NCI-H2196 (cell line): Measurements from ENCODE around the gene RBCK1.
"Not testable (repeated sequence)": the region's sequence is repeated elsewhere in the genome, so short reads cannot be mapped to it uniquely, and the experiment has no call there.

Experiments
- DNase-seq: peaks from one replicate; lab custom pipeline; 2025; ENCODE audit not compliant: unreplicated experiment; lab: John Stamatoyannopoulos, UW

Gene RBCK1

GRCh38 chr20:407953-408842 is at the start of gene RBCK1:
Gene RBCK1 (plus strand): TSS chr20:408299. CDS start chr20:408758, 459 bp downstream.
- DNase-seq = peak; percentile 78

- DNase-seq = no peak
Measured at GRCh38 chr20:358891-359555, 49.1 kb upstream of the RBCK1 start.

GRCh38 chr20:361561-361960 is 46.5 kb upstream of the RBCK1 start:
- DNase-seq = no peak

GRCh38 chr20:362271-363254 is 45.5 kb upstream of the RBCK1 start:
- peak; percentile 98 for DNase-seq

- DNase-seq = no peak
Measured at GRCh38 chr20:363319-364078, 44.6 kb upstream of the RBCK1 start.

- DNase-seq = no peak
Measured at GRCh38 chr20:364905-365794, 42.9 kb upstream of the RBCK1 start.

- no peak for DNase-seq
Measured at GRCh38 chr20:366041-366718, 41.9 kb upstream of the RBCK1 start.

- DNase-seq = no peak
Measured at GRCh38 chr20:366719-367485, 41.2 kb upstream of the RBCK1 start.

GRCh38 chr20:367486-367887 is 40.6 kb upstream of the RBCK1 start:
- DNase-seq = no peak

- no peak for DNase-seq
Measured at GRCh38 chr20:368915-369314, 39.2 kb upstream of the RBCK1 start.

GRCh38 chr20:370151-370600 is 37.9 kb upstream of the RBCK1 start:
- no peak for DNase-seq

GRCh38 chr20:370977-371754 is 36.9 kb upstream of the RBCK1 start:
- DNase-seq = no peak

GRCh38 chr20:371755-372542 is 36.1 kb upstream of the RBCK1 start:
- peak; percentile 85 for DNase-seq

GRCh38 chr20:372543-373082 is 35.5 kb upstream of the RBCK1 start:
- not testable (repeated sequence) for DNase-seq

- no peak for DNase-seq
Measured at GRCh38 chr20:373171-373890, 34.8 kb upstream of the RBCK1 start.
